Measurements from ENCODE around the gene HTT.

DNA sequence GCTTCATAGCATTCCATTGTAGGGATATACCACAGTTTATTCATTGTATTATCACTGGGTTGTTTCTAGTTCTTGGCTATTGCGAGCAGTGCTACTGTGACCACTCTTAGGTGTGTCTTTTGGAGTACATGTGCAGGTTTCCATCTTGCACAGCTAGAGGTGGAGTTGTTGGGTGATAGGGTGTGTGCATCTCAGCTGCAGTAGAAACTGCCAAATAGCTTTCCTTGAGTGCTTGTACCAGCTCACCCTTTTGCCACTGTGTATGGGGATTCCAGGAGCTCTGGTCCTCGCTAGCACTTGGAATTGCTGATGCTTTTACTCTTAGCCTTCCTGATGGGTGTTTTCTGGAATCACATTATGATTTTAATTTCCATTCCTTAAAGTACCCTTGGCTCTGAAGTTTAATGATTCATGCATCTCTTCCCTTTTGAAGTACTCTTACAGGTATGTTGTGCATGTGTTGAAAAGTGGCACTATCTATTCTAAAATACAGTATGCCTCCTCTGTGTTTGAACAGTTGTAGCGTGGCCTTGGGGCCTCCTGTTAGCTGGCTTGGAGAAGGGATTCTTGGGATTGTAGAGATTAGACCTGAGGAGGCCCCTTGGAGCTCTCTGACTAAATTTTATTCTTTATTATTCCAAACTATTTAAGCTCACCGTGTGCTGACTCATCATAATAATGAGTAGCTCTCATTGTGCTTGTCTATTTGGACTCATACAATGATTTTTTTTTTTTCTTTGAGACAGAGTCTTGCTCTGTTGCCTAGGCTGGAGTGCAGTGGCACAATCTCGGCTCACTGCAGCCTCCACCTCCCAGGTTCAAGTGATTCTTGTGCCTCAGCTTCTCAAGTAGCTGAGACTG is 38.4 kb downstream of the HTT start:
- TF ChIP-seq, protein P1, sequence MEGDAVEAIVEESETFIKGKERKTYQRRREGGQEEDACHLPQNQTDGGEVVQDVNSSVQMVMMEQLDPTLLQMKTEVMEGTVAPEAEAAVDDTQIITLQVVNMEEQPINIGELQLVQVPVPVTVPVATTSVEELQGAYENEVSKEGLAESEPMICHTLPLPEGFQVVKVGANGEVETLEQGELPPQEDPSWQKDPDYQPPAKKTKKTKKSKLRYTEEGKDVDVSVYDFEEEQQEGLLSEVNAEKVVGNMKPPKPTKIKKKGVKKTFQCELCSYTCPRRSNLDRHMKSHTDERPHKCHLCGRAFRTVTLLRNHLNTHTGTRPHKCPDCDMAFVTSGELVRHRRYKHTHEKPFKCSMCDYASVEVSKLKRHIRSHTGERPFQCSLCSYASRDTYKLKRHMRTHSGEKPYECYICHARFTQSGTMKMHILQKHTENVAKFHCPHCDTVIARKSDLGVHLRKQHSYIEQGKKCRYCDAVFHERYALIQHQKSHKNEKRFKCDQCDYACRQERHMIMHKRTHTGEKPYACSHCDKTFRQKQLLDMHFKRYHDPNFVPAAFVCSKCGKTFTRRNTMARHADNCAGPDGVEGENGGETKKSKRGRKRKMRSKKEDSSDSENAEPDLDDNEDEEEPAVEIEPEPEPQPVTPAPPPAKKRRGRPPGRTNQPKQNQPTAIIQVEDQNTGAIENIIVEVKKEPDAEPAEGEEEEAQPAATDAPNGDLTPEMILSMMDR (IDR thresholded peaks at IDR 0.05; ENCODE audit: low read length), result no peak
- TF ChIP-seq EZH2 (optimal IDR thresholded peaks at IDR 0.05; ENCODE audit: low read depth, low read length) (no peak), EZH2phosphoT487 (IDR thresholded peaks at IDR 0.05; ENCODE audit: low read length) (no peak)
